Aorta (tissue), 5 donors: ENCODE data around the gene DUSP16. TPM values are rescaled to one million over a fixed set of nuclear protein-coding genes. Genes with fewer than 3 reads are reported as not detected.

Experiments
- ATAC-seq: fragments of 200-7000 bp; cut with Tn5 transposase; one replicate; pipeline ENCODE4 v1.9.1; 2022; ENCODE audit warnings: moderate library complexity; ENCODE audit not compliant: low FRiP score
- DNase-seq, 2 donors: peaks; one replicate each; pipeline ENCODE4 v3.0.0-alpha.2; 2020
- H3K27ac ChIP-seq, 2 donors: one replicate each; pipeline ENCODE4 v1.5.1; 2013; ENCODE audit warnings: low read length in 2 of 2, mild to moderate bottlenecking in 2 of 2, moderate library complexity in 2 of 2, control low read depth in 1 of 2, inconsistent platforms in 1 of 2, low read depth in 1 of 2
- H3K27me3 ChIP-seq, 2 donors: one replicate each; pipeline ENCODE4 v1.6.1; 2013; ENCODE audit warnings: control low read depth in 1 of 2, low read length in 1 of 2, mild to moderate bottlenecking in 1 of 2, moderate library complexity in 1 of 2; ENCODE audit not compliant: insufficient read depth in 2 of 2, control insufficient read depth in 1 of 2
- H3K36me3 ChIP-seq, 2 donors: one replicate each; pipeline ENCODE4 v1.6.1; 2013; ENCODE audit warnings: control low read depth in 1 of 2, low read length in 1 of 2, mild to moderate bottlenecking in 1 of 2; ENCODE audit not compliant: insufficient read depth in 2 of 2, control insufficient read depth in 1 of 2
- H3K4me1 ChIP-seq, 2 donors: one replicate each; pipeline ENCODE4 v1.6.1; 2013; ENCODE audit warnings: low read length in 2 of 2, control low read depth in 1 of 2, mild to moderate bottlenecking in 1 of 2, moderate library complexity in 1 of 2; ENCODE audit not compliant: insufficient read depth in 2 of 2, control insufficient read depth in 1 of 2
- H3K4me3 ChIP-seq, 2 donors: one replicate each; pipeline ENCODE4 v1.5.1; 2013; ENCODE audit warnings: low read length in 2 of 2, control low read depth in 1 of 2, mild to moderate bottlenecking in 1 of 2
- H3K9me3 ChIP-seq: one replicate; pipeline ENCODE4 v1.6.1; 2013; ENCODE audit warnings: mild to moderate bottlenecking, low read length; ENCODE audit not compliant: control insufficient read depth
- WGBS, 2 donors: extraction: QIAGEN DNeasy Blood & Tissue Kit; methylation state at CpG; one replicate each; pipeline ENCODE4 v1.1.7; 2013; 5-methylcytosine and 5-hydroxymethylcytosine counted together
- intact Hi-C, 2 donors: fragments of 100-400 bp; cut with DNase I; formaldehyde crosslinking; loops; one replicate each; pipeline versions ENCODE4 v1.14.2 to v1.15.0; 2022
- polyA plus RNA-seq, 2 donors: library from polyadenylated mRNA; stranded (reverse); fragments of 200-250 nt; gene quantifications; one replicate each; pipeline ENCODE4 v1.2.3, GENCODE V29; 2013
- total RNA-seq, 2 donors: library from RNA; stranded (reverse); fragmentation: NEBNext Ultra II Directional; extraction: Animal tissue kit (Norgen Biotek cat#: 25700); gene quantifications; one replicate each; pipeline ENCODE4 v1.2.1, GENCODE V29; 2021
- donor health status: healthy with polysubstance abuse.
- donor health status: Bipolar disorder and iron deficiency.
- donor health status: DM: no; HTN: no; CAD: no.
- donor health status: DM: no; HTN: no; CAD: no.
- donor health status: DM: yes; HTN: yes; CAD: no.

DUSP16 gene
- total and polyA plus RNA-seq, 4 donors: 3.1 to 27.4 (median 17.6) TPM

- Histone ChIP-seq H3K27ac (no peak overlapping the region), H3K36me3 (no peaks in the 10 kb centered on the region), H3K4me1 (no peaks in the 10 kb centered on the region), H3K4me3 (no peak overlapping the region), H3K9me3 (no peaks in the 10 kb centered on the region), H3K27me3 (no peaks in the 10 kb centered on the region)
- 97% methylated on average over 2 of the region's 2 CpGs for WGBS, 2 donors
- DNase-seq (no peak), ATAC-seq (no peak)
- intact Hi-C loops: no loop called here
Observed at GRCh38 chr12:12445882-12446181, 116.8 kb downstream of the DUSP16 start.

- H3K4me1 ChIP-seq: no peaks in the 10 kb centered on the region
- no peak for DNase-seq
Observed at GRCh38 chr12:12445165-12445881, 117.3 kb downstream of the DUSP16 start.

GRCh38 chr12:12443431-12443878 lies 119.2 kb downstream of the DUSP16 start:
- intact Hi-C loops: loop anchor here (2.0 to 5.0 kb wide), 3 partner anchors 45 to 119 kb away; partner anchors contain the start of gene DUSP16 (in 2 of the 2)
- peak; percentile 84 for ATAC-seq
- Histone ChIP-seq H3K4me3 (no peak overlapping the region), H3K27me3 (no peaks in the 10 kb centered on the region), H3K36me3 (no peaks in the 10 kb centered on the region), H3K4me1 (no peaks in the 10 kb centered on the region), H3K27ac (peak overlapping the region; percentile 85 to 91), H3K9me3 (no peaks in the 10 kb centered on the region)
- peak; percentile 81 to 84 for DNase-seq
- 0 to 7% methylated on average over 5 of the region's 5 CpGs for WGBS, 2 donors

More at GRCh38 chr12:12445165-12445881, 117.3 kb downstream of the DUSP16 start:
- WGBS, 2 donors: 97% methylated on average over 4 of the region's 4 CpGs
- Histone ChIP-seq H3K36me3 (no peaks in the 10 kb centered on the region), H3K27me3 (no peaks in the 10 kb centered on the region), H3K9me3 (no peaks in the 10 kb centered on the region), H3K27ac (no peak overlapping the region), H3K4me3 (no peak overlapping the region)
- no peak for ATAC-seq
- intact Hi-C loops: no loop called here

GRCh38 chr12:12442548-12443071 lies 120.1 kb downstream of the DUSP16 start:
- 6 to 11% methylated on average over 5 of the region's 5 CpGs for WGBS, 2 donors
- intact Hi-C loops: loop anchor here (2.0 to 5.0 kb wide), 3 partner anchors 44 to 120 kb away; partner anchors contain the start of gene DUSP16 (in 2 of the 2)
- no peaks in the 10 kb centered on the region for H3K36me3 ChIP-seq
- H3K9me3 ChIP-seq: no peaks in the 10 kb centered on the region
- H3K27me3 ChIP-seq: no peaks in the 10 kb centered on the region
- no peaks in the 10 kb centered on the region for H3K4me1 ChIP-seq
- H3K4me3 ChIP-seq: no peak overlapping the region
- peak overlapping the region; percentile 80 to 96 for H3K27ac ChIP-seq
- DNase-seq (no peak), ATAC-seq (peak; percentile 57)

- no peaks in the 10 kb centered on the region for H3K36me3 ChIP-seq
- no peak for DNase-seq
- 53 to 59% methylated on average over 4 of the region's 4 CpGs for WGBS, 2 donors
- intact Hi-C loops: loop anchor here (2.0 to 5.0 kb wide), 3 partner anchors 43 to 120 kb away; partner anchors contain the start of gene DUSP16 (in 2 of the 2)
- H3K9me3 ChIP-seq: no peaks in the 10 kb centered on the region
- no peaks in the 10 kb centered on the region for H3K27me3 ChIP-seq
- no peak overlapping the region for H3K4me3 ChIP-seq
- H3K4me1 ChIP-seq: no peaks in the 10 kb centered on the region
- H3K27ac ChIP-seq: peak overlapping the region; percentile 4 to 80
- ATAC-seq: no peak
Observed at GRCh38 chr12:12441843-12442461, 120.7 kb downstream of the DUSP16 start.

GRCh38 chr12:12441429-12441807 lies 121.2 kb downstream of the DUSP16 start:
- 70 to 79% methylated on average over 2 of the region's 2 CpGs for WGBS, 2 donors
- Histone ChIP-seq H3K9me3 (no peaks in the 10 kb centered on the region), H3K36me3 (no peaks in the 10 kb centered on the region), H3K27ac (peak overlapping the region; percentile 7 to 80), H3K4me1 (no peaks in the 10 kb centered on the region), H3K27me3 (no peaks in the 10 kb centered on the region), H3K4me3 (no peak overlapping the region)
- intact Hi-C loops: loop anchor here (5.0 kb wide), 2 partner anchors 44 to 121 kb away; partner anchors contain the start of gene DUSP16 (in 2 of the 2)
- ATAC-seq (no peak), DNase-seq (no peak)

GRCh38 chr12:12440784-12441428 lies 121.8 kb downstream of the DUSP16 start:
- intact Hi-C loops: loop anchor here (5.0 kb wide), 2 partner anchors 44 to 121 kb away; partner anchors contain the start of gene DUSP16 (in 2 of the 2)
- peak overlapping the region in 1 of 2 donors; percentile 7 for H3K27ac ChIP-seq
- H3K4me1 ChIP-seq: no peaks in the 10 kb centered on the region
- ATAC-seq (no peak), DNase-seq (no peak)
- H3K9me3 ChIP-seq: no peaks in the 10 kb centered on the region
- H3K36me3 ChIP-seq: no peaks in the 10 kb centered on the region
- H3K4me3 ChIP-seq: no peak overlapping the region
- no peaks in the 10 kb centered on the region for H3K27me3 ChIP-seq
- 97% methylated on average over 4 of the region's 4 CpGs for WGBS, 2 donors

- no peak for ATAC-seq
- no peaks in the 10 kb centered on the region for H3K27me3 ChIP-seq
- no peak overlapping the region for H3K4me3 ChIP-seq
- H3K9me3 ChIP-seq: no peaks in the 10 kb centered on the region
- WGBS, 2 donors: 84 to 86% methylated on average over 6 of the region's 6 CpGs
- H3K4me1 ChIP-seq: no peaks in the 10 kb centered on the region
- H3K27ac ChIP-seq: no peak overlapping the region
- intact Hi-C loops: loop anchor here (5.0 kb wide), 2 partner anchors 42 to 123 kb away; partner anchors contain the start of gene DUSP16 (in 2 of the 2)
- H3K36me3 ChIP-seq: no peaks in the 10 kb centered on the region
- no peak for DNase-seq
Observed at GRCh38 chr12:12439636-12440035, 123.0 kb downstream of the DUSP16 start.
